ENCODE results near the gene SAMD11.

GRCh38 chr1:907611-908451 lies 15.9 kb upstream of the SAMD11 start:
- TF ChIP-seq SUZ12 (IDR thresholded peaks at IDR 0.05; ENCODE audit: extremely low read depth, insufficient read depth, insufficient read length) (no peak), YY1 (IDR thresholded peaks at IDR 0.05; ENCODE audit: insufficient read depth, insufficient read length) (no peak)
